ENCODE results near the gene ANO8. TPM values are rescaled to one million over a fixed set of nuclear protein-coding genes. Genes with fewer than 3 reads are reported as not detected.

Gene ANO8
- total and polyA plus RNA-seq, 2 of the 13 experiments (the other 11 are each of a cell fraction or from before 2014, with no cell fraction given) = 1.8 to 3.5 TPM

- no peak for TF ChIP-seq POGK (CRISPR knock-in tag; conservative IDR thresholded peaks at IDR 0.05)
- TF ChIP-seq, protein P1, sequence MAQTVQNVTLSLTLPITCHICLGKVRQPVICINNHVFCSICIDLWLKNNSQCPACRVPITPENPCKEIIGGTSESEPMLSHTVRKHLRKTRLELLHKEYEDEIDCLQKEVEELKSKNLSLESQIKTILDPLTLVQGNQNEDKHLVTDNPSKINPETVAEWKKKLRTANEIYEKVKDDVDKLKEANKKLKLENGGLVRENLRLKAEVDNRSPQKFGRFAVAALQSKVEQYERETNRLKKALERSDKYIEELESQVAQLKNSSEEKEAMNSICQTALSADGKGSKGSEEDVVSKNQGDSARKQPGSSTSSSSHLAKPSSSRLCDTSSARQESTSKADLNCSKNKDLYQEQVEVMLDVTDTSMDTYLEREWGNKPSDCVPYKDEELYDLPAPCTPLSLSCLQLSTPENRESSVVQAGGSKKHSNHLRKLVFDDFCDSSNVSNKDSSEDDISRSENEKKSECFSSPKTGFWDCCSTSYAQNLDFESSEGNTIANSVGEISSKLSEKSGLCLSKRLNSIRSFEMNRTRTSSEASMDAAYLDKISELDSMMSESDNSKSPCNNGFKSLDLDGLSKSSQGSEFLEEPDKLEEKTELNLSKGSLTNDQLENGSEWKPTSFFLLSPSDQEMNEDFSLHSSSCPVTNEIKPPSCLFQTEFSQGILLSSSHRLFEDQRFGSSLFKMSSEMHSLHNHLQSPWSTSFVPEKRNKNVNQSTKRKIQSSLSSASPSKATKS (CRISPR knock-in tag; IDR thresholded peaks at IDR 0.05) = no peak
- 0 out of 2 replicates have a peak, but pooled peaks have one; percentile 15 for TF ChIP-seq RXRB (CRISPR knock-in tag; IDR thresholded peaks at IDR 0.05; ENCODE audit: borderline replicate concordance)
- TF ChIP-seq PITX1 (CRISPR knock-in tag; IDR thresholded peaks at IDR 0.05) = no peak
- no peak for TF ChIP-seq POGZ (CRISPR knock-in tag; IDR thresholded peaks at IDR 0.05)
- peak; percentile 53; the same call in 1 of the 2 replicates for TF ChIP-seq HIVEP1 (CRISPR knock-in tag; IDR thresholded peaks at IDR 0.05)
- 0 out of 2 replicates have a peak, but pooled peaks have one; percentile 11 for TF ChIP-seq ZNF501 (CRISPR knock-in tag; IDR thresholded peaks at IDR 0.05)
- TF ChIP-seq RARA (CRISPR knock-in tag; IDR thresholded peaks at IDR 0.05) = peak; percentile 39; the same call in 1 of the 2 replicates
- peak; percentile 16; the same call in 1 of the 2 replicates for TF ChIP-seq NR0B2 (CRISPR knock-in tag; IDR thresholded peaks at IDR 0.05)
- no peak for TF ChIP-seq KMT2B (CRISPR knock-in tag; IDR thresholded peaks at IDR 0.05)
- peak; percentile 74 for TF ChIP-seq FOSL2 (CRISPR knock-in tag; IDR thresholded peaks at IDR 0.05)
- TF ChIP-seq FOXA1 (IDR thresholded peaks at IDR 0.05) = no peak
- 0 out of 2 replicates have a peak, but pooled peaks have one; percentile 26 for TF ChIP-seq FOXA1 (CRISPR knock-in tag; IDR thresholded peaks at IDR 0.05)
- no peak for TF ChIP-seq ZNF839 (CRISPR knock-in tag; IDR thresholded peaks at IDR 0.05; ENCODE audit: borderline replicate concordance)
These were observed 23.0 kb downstream of the ANO8 start (continued) for GRCh38 chr19:17311455-17312188.
